ENCODE measurements around the gene ADCY9. TPM values are rescaled to one million over a fixed set of nuclear protein-coding genes. Genes with fewer than 3 reads are reported as not detected.

Gene ADCY9
- total and polyA plus RNA-seq, 8 donors = 9.8 to 61.1 (median 12.9) TPM

DNA sequence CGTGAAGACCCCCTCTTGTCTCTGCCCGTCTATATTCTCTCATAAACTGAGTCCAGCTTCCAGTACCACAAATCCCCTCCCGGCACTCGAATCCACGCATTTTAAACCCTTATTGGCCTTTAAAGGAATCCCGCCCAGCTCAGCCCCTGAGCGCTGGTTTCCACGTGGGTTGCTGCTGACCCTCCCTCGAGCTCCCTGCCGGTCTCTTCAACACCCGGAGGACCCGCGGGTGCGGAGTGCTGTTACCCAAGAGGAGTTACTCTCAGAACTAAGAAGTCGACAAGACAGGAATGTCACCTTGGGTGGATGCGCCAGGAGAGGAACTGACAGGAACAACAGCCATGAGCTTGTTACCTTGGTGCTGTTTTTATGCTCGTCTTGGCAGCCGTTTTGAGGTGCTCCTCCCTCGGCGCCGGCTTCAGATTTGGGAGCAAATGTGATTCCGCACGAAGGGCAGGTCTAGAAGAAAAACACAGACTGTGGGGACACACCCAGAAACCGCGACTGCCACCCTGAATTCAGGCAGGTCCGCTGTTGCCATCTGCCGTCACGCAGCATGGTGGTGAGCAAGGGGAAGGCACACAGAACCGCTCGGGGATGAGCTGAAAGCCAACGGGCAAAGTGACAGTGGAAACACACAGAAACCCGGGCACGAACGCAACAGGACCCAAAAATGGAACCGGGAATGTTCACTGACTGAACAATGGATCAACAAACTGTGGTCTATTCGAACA, 123.0 kb downstream of the ADCY9 start:
- no peak for ATAC-seq
- no peak for DNase-seq
- intact Hi-C loops (cut with DNase I) = no loop called here

DNA sequence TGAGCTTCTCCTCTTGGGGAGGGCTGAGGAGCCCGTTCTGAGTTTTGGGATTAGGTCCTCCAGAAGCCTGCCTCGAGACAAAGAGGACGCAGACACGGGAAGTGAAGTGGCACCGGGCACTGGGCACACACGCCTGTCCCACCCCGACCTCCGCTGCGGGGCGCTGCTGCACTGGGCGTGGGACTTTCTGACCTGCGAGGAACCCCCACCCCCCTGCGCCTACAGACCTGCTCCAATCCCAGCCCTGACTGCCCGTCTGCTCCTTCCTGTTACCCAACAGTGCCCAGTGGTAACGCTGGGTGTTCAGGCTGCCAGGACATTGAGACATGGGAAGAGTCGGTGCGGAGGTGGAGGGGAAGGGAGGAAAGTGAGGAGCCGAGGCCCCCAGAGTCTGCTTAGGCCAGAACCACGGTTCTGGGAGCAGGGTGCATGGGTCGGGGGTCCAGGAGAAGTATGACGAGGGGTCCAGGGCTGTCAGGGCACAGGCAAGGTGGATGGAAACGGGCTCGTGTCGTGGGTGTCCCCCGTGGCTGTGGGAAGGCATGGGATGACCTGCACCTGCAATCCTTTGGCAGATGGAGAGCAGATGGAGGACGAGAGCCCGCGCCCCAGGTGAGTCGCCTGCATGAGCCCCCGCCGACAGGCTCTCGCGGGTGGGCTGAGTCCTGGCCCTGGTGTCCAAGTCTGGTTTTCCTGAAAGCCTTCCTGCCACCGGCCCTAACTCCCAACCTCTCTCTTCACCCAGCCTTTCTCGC, 123.8 kb downstream of the ADCY9 start:
- no peak overlapping the region for H3K4me3 ChIP-seq
- ATAC-seq = no peak
- peaks cover 0 to 3% of the 10 kb centered on the region in 2 donors for H3K36me3 ChIP-seq
- no peaks in the 10 kb centered on the region for H3K27me3 ChIP-seq
- intact Hi-C loops (cut with DNase I) = no loop called here
- TF ChIP-seq, protein P1, sequence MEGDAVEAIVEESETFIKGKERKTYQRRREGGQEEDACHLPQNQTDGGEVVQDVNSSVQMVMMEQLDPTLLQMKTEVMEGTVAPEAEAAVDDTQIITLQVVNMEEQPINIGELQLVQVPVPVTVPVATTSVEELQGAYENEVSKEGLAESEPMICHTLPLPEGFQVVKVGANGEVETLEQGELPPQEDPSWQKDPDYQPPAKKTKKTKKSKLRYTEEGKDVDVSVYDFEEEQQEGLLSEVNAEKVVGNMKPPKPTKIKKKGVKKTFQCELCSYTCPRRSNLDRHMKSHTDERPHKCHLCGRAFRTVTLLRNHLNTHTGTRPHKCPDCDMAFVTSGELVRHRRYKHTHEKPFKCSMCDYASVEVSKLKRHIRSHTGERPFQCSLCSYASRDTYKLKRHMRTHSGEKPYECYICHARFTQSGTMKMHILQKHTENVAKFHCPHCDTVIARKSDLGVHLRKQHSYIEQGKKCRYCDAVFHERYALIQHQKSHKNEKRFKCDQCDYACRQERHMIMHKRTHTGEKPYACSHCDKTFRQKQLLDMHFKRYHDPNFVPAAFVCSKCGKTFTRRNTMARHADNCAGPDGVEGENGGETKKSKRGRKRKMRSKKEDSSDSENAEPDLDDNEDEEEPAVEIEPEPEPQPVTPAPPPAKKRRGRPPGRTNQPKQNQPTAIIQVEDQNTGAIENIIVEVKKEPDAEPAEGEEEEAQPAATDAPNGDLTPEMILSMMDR (IDR thresholded peaks at IDR 0.05) = no peak
- no peaks in the 10 kb centered on the region for H3K4me1 ChIP-seq
- no peaks in the 10 kb centered on the region for H3K9me3 ChIP-seq
- no peak overlapping the region for H3K27ac ChIP-seq
- no peak for DNase-seq

More for the DNA sequence above, 123.0 kb downstream of the ADCY9 start:
- Histone ChIP-seq H3K9me3 (no peaks in the 10 kb centered on the region), H3K27me3 (no peaks in the 10 kb centered on the region), H3K4me3 (no peak overlapping the region), H3K27ac (no peak overlapping the region), H3K4me1 (no peaks in the 10 kb centered on the region), H3K36me3 (no peaks in the 10 kb centered on the region)
- TF ChIP-seq, protein P1 (IDR thresholded peaks at IDR 0.05) = no peak

DNA sequence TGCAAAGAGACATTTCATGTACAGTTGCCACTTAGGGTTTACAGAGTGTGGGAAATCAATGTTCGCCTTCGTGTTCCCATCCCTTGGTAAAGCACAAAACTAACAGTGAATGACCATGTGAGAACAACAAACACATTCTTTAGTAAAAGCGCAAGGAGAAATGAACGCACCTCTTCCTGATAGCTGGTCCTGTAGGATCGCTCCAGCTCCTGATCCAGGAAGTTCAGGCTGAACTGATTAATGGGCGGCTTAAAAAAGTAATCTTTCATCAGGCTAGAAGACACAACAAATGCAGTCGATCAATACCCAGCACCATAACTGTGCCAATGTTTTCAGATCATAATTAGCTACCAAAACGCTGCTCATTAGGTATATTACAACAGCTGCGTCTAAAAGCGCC, 127.4 kb downstream of the ADCY9 start:
- Histone ChIP-seq H3K9me3 (no peaks in the 10 kb centered on the region), H3K4me1 (no peaks in the 10 kb centered on the region), H3K27me3 (no peaks in the 10 kb centered on the region), H3K4me3 (no peak overlapping the region), H3K36me3 (peaks cover 0 to 12% of the 10 kb centered on the region in 2 donors), H3K27ac (no peak overlapping the region)
- intact Hi-C loops (cut with DNase I) = no loop called here
- ATAC-seq (no peak), DNase-seq (no peak)
- TF ChIP-seq, protein P1 (IDR thresholded peaks at IDR 0.05) = no peak

DNA sequence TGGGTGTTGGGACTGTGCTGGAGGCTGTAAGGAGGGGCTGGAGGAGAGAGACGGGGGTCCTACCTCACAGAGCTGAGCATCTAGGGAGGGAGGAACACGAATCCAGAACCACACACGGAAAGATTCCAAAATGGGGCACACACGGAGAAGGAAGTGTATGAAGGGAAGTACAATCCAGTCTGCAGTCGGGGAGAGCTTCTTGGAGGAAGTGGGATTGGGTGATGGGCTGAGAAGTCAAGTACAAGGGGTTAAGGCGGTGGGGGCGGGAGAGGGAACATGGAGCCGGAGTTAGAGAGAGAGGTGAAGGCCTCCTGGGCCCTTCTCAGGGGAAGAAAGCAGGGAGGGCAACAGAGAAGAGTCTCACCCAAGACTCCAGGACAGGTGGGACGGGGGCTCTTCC, 128.2 kb downstream of the ADCY9 start:
- peaks cover 0 to 12% of the 10 kb centered on the region in 2 donors for H3K36me3 ChIP-seq
- H3K27ac ChIP-seq = no peak overlapping the region
- intact Hi-C loops (cut with DNase I) = no loop called here
- TF ChIP-seq, protein P1 (IDR thresholded peaks at IDR 0.05) = no peak
- ATAC-seq (no peak), DNase-seq (no peak)
- no peaks in the 10 kb centered on the region for H3K27me3 ChIP-seq
- no peaks in the 10 kb centered on the region for H3K4me1 ChIP-seq
- no peaks in the 10 kb centered on the region for H3K9me3 ChIP-seq
- no peak overlapping the region for H3K4me3 ChIP-seq

DNA sequence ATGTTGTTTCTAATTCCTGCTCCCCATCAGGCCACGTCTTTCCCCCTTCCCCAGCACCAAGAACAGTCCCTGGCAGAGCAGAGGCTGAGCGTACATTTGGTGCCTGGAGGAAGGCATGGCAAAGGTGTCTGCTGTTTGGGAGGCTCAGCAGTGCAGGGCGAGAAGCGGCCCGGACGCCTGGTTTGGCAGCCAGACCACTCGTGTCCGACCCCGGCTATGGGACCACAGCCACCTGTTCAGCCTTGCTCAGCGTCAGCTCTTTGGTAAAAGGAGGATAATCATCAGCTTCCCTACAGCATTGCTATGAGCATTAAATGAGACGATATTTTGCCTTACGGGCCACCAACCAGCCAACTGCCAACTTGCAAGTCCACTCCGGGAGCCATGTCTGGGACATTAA, 129.0 kb downstream of the ADCY9 start:
- no peak overlapping the region for H3K4me3 ChIP-seq
- peaks cover 0 to 16% of the 10 kb centered on the region in 2 donors for H3K36me3 ChIP-seq
- no peaks in the 10 kb centered on the region for H3K27me3 ChIP-seq
- H3K9me3 ChIP-seq = no peaks in the 10 kb centered on the region
- no peak for DNase-seq
- no peak for ATAC-seq
- no peak overlapping the region for H3K27ac ChIP-seq
- TF ChIP-seq, protein P1 (IDR thresholded peaks at IDR 0.05) = no peak
- no peaks in the 10 kb centered on the region for H3K4me1 ChIP-seq
- intact Hi-C loops (cut with DNase I) = no loop called here

Data from left lung (tissue), 10 donors.